Left lobe of liver (tissue), 2 donors: ENCODE results near the gene TRAPPC8. TPM values are rescaled to one million over a fixed set of nuclear protein-coding genes. Genes with fewer than 3 reads are reported as not detected.

Experiments
- ATAC-seq: fragments of 200-7000 bp; cut with Tn5 transposase; one replicate; pipeline ENCODE4 v1.9.1; 2020; ENCODE audit warnings: mild to moderate bottlenecking, moderate library complexity
- DNase-seq: peaks from one replicate; pipeline ENCODE4 v3.0.0-alpha.2; 2020; ENCODE audit warnings: low spot score
- total RNA-seq: library from RNA; stranded (reverse); gene quantifications from one replicate; pipeline ENCODE4 v1.2.1, GENCODE V29; 2021
- donor health status: DM: no; HTN: no; CAD: no; lungs with moderate emphysema.
- donor health status: DM: no; HTN: yes; CAD: no.

The TRAPPC8 gene
- total RNA-seq, 1 donor from 2014 or later: 32.3 TPM

GRCh38 chr18:31798399-31798798 lies 144.5 kb downstream of the TRAPPC8 start:
- DNase-seq (no peak), ATAC-seq (peak; percentile 73)

GRCh38 chr18:31795747-31796146 lies 147.2 kb downstream of the TRAPPC8 start:
- ATAC-seq (no peak), DNase-seq (no peak)

- DNase-seq: no peak
- no peak for ATAC-seq
Observed at GRCh38 chr18:31793531-31793930, 149.4 kb downstream of the TRAPPC8 start.

GRCh38 chr18:31792580-31792911 lies 150.4 kb downstream of the TRAPPC8 start:
- peak; percentile 91 for ATAC-seq
- DNase-seq: no peak

GRCh38 chr18:31791817-31792579 lies 150.9 kb downstream of the TRAPPC8 start:
- ATAC-seq (no peak), DNase-seq (no peak)

- ATAC-seq (no peak), DNase-seq (no peak)
Observed at GRCh38 chr18:31789409-31789808, 153.5 kb downstream of the TRAPPC8 start.

- DNase-seq (no peak), ATAC-seq (no peak)
Observed at GRCh38 chr18:31783059-31783458, 159.9 kb downstream of the TRAPPC8 start.

Other genes with a start within 250 kb of the TRAPPC8 start
- not detected for gene SLC25A52, start 182.2 kb downstream of the TRAPPC8 start, total RNA-seq
- gene RNF125, start 75.7 kb upstream of the TRAPPC8 start, total RNA-seq: 9.0 TPM
- gene RNF138, start 148.7 kb upstream of the TRAPPC8 start, total RNA-seq: 12.0 TPM
- gene MEP1B, start 246.9 kb upstream of the TRAPPC8 start, total RNA-seq: 1.3 TPM